Upper lobe of left lung (tissue), 4 donors: ENCODE measurements around the gene IL10RA.

ENCODE experiments used
- CTCF ChIP-seq, 6 experiments: fragments of 450-650 bp in 4 of 6; fragments of 200-600 bp in 2 of 6; sonication (generic) in 2 of 6; IDR thresholded peaks; one replicate each; pipeline ENCODE4 v1.5.1; 2016 to 2019; ENCODE audit warnings: antibody characterized with exemption in 6 of 6
- POLR2A ChIP-seq, 4 donors: fragments of 450-650 bp; IDR thresholded peaks; one replicate each; pipeline ENCODE4 v1.5.1; 2016 to 2017; ENCODE audit warnings: antibody characterized with exemption in 4 of 4, mild to moderate bottlenecking in 2 of 4
- POLR2AphosphoS5 ChIP-seq, 2 donors: sonication (generic); formaldehyde crosslinking; IDR thresholded peaks; one replicate each; pipeline ENCODE4 v1.5.1; 2017; ENCODE audit warnings: antibody characterized with exemption in 2 of 2

DNA sequence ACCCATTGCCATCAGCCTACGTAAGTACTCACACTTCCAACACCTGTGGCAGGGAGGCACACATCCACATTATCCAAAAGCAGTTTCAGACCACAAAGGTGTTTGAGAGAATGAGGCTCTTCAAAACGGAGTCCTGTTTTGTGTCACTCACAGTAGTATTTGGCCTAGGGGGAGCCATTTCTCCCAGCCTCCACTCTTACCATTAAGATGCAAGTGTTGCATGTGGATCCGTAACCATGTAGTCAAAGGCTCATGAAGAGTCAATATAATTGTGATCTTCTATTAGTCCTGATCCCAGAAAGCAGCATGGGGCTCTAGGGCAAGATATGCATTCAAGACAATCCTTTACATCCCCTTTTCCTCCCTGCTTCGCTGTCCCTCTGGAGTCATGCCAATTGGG, 41.5 kb downstream of the IL10RA start:
- TF ChIP-seq POLR2AphosphoS5 (IDR thresholded peaks at IDR 0.05) = no peak
- no peak for TF ChIP-seq CTCF (IDR thresholded peaks at IDR 0.05)
- TF ChIP-seq POLR2A (IDR thresholded peaks at IDR 0.05) = no peak
